Activated CD4-positive, alpha-beta T cell treated with anti-CD3 and anti-CD28 coated beads, Interleukin-2, amount 50 U/mL, for 4 hours (primary cell): ENCODE measurements around the gene TRIM38.
"Not testable (repeated sequence)": the region's sequence is repeated elsewhere in the genome, so short reads cannot be mapped to it uniquely, and the experiment has no call there.

Source experiments
- DNase-seq, 2 experiments: peaks; one replicate each; pipeline ENCODE4 v3.0.0-alpha.2; 2020

The TRIM38 gene

GRCh38 chr6:25972128-25972527 is 9.5 kb downstream of the TRIM38 start:
- DNase-seq, result no peak

- DNase-seq, result no peak
These were observed 10.3 kb downstream of the TRIM38 start for GRCh38 chr6:25972902-25973301.

GRCh38 chr6:25973923-25974555 is 11.4 kb downstream of the TRIM38 start:
- DNase-seq, result no peak

GRCh38 chr6:25975923-25976560 is 13.4 kb downstream of the TRIM38 start:
- no peak for DNase-seq

GRCh38 chr6:25980935-25981334 is 18.3 kb downstream of the TRIM38 start:
- DNase-seq, result no peak

- DNase-seq, result no peak
These were observed 19.1 kb downstream of the TRIM38 start for GRCh38 chr6:25981568-25982263.

GRCh38 chr6:25984265-25984664 is 21.7 kb downstream of the TRIM38 start:
- no peak for DNase-seq

- no peak for DNase-seq
These were observed 25.2 kb downstream of the TRIM38 start for GRCh38 chr6:25987845-25988244.

- DNase-seq, result no peak
These were observed 27.7 kb downstream of the TRIM38 start for GRCh38 chr6:25990172-25990873.

GRCh38 chr6:25991785-25992412 is 29.3 kb downstream of the TRIM38 start:
- peak; percentile 5 to 7 for DNase-seq

- DNase-seq, result peak; percentile 88 to 92
These were observed 30.1 kb downstream of the TRIM38 start for GRCh38 chr6:25992413-25993340.

- DNase-seq, result not testable (repeated sequence)
These were observed 30.7 kb downstream of the TRIM38 start for GRCh38 chr6:25993341-25993684.

GRCh38 chr6:25995507-25995906 is 32.9 kb downstream of the TRIM38 start:
- no peak for DNase-seq

GRCh38 chr6:25997921-25998320 is 35.3 kb downstream of the TRIM38 start:
- no peak for DNase-seq

GRCh38 chr6:25998379-25998778 is 35.8 kb downstream of the TRIM38 start:
- no peak for DNase-seq

GRCh38 chr6:25999225-25999624 is 36.6 kb downstream of the TRIM38 start:
- DNase-seq, result not testable (repeated sequence)

- no peak for DNase-seq
These were observed 38.0 kb downstream of the TRIM38 start for GRCh38 chr6:26000366-26001144.

- DNase-seq, result peak; percentile 34 to 44
These were observed 40.6 kb downstream of the TRIM38 start for GRCh38 chr6:26003102-26003694.

GRCh38 chr6:26006086-26006939 is 43.7 kb downstream of the TRIM38 start:
- no peak for DNase-seq

GRCh38 chr6:26006940-26007305 is 44.3 kb downstream of the TRIM38 start:
- DNase-seq, result not testable (repeated sequence)
